GM18867 (cell line): Measurements from ENCODE around the gene SLC38A4.

Experiments used
- ATAC-seq: cut with Tn5 transposase; IDR thresholded peaks from one replicate; pipeline ENCODE4 v1.9.1; 2021; ENCODE audit warnings: mild to moderate bottlenecking, moderate library complexity; ENCODE audit not compliant: unreplicated experiment

SLC38A4 gene

GRCh38 chr12:46717868-46718267, 107.9 kb downstream of the SLC38A4 start:
- ATAC-seq: no peak

DNA sequence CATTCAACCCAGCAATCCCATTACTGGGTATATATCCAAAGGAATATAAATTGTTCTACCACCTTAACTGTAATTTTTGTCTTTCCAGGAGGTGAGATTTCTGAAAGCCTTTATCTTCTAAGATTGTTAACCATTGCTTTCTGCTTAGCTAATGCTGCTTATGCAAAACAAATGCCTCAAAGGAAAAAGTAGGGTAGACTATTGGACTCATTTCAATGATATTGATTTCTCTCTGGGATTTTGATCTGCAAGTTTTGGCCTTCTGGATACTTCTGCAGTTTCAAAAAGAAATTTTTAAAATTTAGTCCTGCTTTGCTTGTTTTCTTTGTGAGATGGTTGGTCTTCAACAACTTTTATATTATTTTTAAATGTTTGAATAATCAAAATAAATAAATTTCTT, 108.6 kb downstream of the SLC38A4 start:
- no peak for ATAC-seq
